ENCODE data around the gene LAMA2.
A peak's percentile ranks its signal among the peaks of the same experiment; 100 is the strongest.

Gene LAMA2

DNA sequence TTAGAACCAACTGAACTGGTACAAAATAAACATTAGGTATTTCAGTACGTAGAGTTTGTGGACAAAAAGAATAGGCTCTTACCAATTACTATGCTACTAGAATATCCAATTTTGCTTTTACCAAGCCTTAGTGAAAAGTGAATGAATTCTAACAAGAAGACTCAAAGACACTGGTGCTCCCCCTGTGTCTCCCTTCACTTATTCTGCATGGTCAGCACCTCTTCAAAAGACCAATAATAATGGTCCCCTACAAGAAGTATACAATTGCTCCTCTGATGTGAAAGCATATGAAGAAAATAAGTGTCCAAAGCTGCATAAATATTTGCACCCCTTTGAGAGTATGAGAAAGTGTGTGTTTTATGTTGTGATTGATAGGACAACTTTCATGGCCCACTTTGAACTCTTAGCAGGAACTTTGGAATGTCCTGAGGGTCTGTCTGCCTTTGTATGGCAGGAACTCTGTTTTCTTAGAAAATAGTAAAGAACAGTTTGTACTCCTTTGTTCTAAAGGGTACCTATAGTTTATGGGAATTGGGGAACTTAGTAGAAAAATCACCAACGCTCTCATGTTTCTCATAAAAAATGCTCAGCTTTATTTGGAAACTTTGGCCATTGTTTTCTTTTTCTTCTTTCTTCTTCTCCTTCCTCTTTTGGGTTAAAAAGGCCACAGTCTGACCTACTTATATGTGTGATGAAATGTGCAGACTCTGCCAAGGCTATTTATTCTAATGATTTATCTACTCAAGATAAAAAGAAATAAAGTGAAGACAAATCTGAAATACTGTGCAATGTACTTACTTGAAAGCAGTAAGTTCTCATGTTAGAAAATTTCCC lies 352.4 kb downstream of the LAMA2 start:
- DNase-seq, result no peak

DNA sequence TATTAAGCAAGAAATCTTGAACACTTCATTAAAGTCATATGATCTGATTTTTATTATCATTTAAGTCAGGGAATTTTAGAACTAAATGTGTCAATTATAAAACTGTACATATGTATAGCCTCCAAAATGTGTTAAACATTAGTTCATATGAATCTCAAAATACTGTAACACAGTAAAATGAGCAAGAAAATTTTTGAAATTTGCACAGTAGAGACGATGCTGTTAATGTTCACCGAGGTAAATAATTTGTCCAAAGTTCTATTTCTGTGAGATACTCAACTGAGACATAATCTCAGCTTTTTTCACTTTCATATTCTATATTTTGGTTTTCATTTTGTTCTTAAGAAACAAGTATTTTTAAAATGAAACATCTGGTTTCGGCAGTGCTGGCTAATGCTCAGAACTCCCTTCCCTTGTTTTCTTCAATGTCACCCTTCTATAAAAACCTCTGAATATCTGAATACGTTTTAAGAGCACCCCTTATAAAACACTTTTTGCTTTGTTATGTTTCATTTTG lies 353.1 kb downstream of the LAMA2 start:
- no peak for DNase-seq

DNA sequence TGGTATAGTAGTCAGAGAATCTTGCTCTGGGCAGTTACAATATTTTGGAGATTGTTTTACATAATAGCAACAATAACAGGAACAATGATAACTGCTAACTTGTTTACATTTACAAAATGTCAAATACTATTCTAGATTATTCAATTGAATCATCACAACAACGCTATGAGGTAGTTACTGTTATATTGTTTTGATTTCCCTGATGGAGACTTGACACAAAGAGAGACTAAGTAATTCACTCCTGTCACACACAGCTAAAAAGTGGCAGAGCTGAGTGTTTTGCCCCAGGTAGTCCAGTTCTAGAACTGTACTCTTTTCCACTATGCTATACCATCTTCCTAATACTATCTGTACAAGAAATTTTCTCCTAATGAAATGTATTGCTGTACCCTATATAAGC lies 356.1 kb downstream of the LAMA2 start:
- no peak for DNase-seq

DNA sequence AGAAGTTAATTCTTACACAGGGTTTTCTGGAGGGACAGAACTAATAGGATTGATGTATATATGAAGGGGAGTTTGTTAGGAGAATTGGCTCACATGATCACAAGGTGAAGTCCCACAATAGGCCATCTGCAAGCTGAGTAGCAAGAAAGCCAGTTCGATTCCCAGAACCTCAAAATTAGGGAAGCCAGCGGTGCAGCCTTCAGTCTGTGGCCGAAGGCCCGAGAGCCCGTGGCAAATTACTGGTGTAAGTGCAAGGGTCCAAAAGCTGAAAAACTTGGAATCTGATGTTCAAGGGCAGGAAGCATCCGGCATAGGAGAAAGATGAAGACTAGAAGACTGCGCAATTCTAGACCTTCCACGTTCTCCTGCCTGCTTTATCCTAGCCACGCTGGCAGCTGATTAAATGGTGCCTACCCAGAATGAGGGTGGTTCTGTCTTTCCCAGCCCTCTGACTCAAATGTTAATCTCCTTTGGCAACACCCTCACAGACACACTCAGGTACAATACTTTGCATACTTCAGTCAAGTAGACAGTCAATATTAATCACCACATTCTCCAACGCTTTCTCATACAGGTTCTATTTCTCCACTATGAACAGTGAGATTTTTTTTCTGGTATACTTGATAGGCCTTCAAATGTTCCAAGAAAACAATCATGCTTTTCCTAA lies 357.0 kb downstream of the LAMA2 start:
- no peak for DNase-seq

DNA sequence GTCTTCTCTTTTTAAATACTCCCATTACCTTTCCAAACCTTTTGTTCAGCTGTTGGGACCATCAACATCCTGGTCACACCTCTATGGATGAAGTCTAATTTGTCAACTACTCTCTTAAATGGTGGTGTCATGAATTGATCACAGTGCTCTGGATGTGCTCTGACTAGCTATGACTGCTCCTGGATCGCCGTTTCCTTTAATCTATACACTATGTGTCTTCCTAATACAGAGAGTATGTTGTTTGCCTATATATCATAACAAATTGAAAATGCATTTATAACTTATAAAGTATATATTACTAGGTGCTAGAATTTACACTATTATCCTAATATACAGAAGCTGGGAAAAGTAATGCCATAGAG lies 357.5 kb downstream of the LAMA2 start:
- DNase-seq, result no peak

DNA sequence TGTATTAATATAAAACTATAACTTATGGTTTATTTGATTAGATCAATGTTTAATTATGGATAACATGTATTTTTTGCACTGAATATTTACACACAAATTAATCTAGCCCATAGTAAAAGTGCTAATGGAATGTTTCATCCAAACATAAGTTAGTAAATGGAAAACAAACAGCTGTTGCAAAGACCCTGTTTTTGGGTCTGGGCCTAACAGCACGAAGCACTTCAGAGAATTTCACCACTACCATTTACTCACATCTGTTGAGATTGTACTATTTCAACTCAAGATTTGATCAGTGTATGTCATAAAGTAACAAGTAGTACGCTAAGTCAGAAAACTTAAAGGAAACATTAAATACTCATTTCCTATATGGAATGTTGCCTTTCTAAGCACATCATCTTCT lies 359.6 kb downstream of the LAMA2 start:
- no peak for DNase-seq

DNA sequence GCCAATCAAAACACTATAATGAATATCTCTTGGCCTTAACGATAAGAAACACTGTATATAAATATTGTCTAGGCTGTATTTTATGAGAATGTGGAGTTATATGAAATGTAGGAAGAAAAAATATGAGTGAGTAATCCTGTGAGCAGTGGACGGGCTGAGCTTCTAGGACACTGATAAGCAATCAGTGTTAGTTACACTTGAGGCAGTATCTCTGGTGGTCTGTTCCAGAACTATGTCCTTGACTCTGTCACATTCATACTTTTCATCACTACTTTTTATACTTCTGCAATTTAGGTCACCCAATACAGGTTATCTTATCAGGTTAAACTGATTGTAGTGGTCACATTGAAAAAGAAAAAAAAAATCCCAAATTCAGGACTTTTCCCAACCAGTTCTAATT lies 360.4 kb downstream of the LAMA2 start:
- DNase-seq, result no peak

DNA sequence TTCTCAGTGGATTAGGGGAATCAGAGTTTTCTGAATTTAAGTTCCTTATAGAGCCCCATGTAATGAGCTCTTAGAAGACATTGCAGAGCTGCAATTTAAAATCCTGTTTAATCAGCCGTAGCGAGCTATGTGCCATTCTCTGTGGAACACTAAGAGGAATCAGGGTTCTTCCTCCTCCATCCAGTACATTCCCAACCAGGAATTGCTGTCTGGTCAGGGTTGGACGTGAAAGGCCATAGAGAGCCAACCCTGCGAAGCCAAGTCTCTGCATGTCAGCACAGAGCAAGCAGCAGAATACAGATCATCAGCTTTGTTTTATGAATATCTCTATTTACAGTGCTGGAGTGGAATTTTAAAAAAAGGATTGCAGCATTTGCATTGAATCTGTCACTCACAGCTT lies 366.0 kb downstream of the LAMA2 start:
- no peak for DNase-seq

DNA sequence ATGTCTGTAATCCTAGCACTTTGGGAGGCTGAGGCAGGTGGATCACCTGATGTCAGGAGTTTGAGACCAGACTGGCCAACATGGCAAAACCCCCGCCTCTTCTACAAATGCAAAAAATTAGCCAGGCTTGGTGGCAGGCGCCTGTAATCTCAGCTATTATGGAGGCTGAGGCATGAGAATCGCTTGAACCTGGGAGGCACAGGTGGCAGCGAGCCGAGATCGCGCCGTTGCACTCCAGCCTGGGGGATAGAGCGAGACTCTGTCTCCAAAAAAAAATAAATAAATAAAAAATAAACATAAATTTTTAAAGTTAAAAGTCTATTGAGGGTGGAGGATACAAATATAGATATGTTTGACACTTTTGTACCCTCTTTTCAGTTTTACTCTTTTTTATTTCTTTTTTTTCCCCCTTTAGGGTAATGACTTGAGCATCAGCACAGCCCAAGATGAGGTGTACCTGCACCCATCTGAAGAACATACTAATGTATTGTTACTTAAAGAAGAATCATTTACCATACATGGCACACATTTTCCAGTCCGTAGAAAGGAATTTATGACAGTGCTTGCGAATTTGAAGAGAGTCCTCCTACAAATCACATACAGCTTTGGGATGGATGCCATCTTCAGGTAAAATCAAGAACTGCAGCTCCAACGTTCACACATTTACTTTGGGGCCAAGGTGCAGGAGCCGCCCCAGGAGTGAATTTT lies 368.9 kb downstream of the LAMA2 start:
- peak; percentile 8 to 13 for DNase-seq

DNA sequence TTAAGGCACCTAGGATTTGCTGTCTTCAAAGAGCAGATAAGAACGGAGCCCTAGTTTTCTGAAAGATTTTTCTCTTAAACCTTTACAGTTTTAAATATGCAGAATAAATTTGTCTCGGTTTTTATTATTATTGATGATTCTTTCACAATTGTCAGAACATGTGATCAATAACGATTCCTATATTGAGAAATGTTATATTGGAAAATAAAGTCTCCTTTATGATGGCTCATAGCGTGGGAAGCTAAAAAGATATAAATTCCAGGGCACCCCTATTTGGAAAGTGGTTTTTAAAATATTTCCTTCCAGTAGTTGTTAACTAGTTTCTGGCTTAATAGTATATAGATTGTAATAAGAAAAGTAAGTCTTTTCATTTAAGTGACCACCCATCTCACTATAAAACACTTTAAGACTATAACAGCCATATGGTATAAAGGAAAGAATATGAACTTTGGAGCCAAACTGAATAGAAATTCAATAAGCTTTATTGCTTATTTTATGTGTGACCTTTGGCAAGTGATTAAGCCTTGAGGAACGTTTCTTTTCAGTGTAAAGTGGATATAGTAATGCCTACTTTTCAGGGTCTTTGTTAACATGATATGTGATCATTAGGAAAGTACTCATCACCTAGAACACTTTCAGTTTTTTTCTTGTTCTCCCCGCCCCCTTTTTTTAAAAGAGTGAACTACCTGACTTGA lies 369.6 kb downstream of the LAMA2 start:
- no peak for DNase-seq

DNA sequence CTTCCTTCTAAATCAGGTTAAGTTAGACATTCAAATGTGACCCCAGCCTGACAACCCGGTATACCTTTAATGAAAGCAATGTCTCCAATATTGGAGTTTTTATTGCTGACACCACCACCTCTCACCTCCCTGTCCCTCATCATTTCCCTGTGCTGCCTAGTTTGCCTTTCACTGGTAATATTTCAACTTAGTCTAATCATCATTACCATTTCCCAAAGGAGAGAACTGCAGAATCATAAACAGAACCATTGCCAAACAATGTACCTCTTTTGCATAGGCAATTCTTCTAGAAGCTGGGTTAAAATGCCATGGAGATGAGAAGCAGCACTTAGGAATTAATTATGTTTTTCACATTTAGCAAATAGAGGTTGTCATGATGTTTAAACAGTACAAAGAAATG lies 370.3 kb downstream of the LAMA2 start:
- no peak for DNase-seq

DNA sequence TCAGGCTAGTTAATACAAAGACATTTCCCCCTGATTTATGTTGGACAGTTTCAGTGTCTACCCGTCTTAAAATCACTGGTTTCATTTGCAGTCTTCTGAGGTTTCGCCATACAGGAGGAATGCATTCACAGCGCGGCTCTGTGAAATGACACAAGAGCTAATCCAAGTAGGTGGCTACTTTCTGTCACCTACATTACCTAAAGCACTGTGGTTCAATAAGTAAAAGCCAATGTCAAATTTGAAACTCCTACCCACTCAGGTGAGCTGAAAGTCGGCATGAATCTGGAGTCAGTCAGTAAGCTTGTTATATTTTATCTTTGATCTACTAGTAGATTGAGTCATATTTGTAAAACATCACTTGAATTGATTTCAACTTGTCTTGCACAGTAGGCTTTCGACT lies 370.8 kb downstream of the LAMA2 start:
- DNase-seq, result no peak

DNA sequence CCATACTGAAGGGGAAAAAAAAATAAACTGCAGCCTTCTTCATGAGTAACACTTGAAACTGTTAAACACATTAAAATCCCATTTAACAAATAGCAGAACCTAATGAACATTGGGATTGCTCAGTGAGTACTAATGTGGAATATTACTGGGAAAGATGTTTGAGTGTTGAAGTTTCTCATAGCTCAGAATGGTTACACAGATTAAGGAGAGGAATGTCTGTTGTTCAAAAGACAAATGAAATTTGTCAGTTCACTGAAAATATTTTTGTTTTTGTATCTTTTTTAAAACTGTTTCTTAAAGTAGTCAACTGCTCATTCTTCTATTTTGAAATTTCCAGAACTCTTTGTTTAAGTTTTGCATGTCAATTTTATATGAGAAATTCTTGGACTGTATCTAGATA lies 374.3 kb downstream of the LAMA2 start:
- DNase-seq, result no peak

DNA sequence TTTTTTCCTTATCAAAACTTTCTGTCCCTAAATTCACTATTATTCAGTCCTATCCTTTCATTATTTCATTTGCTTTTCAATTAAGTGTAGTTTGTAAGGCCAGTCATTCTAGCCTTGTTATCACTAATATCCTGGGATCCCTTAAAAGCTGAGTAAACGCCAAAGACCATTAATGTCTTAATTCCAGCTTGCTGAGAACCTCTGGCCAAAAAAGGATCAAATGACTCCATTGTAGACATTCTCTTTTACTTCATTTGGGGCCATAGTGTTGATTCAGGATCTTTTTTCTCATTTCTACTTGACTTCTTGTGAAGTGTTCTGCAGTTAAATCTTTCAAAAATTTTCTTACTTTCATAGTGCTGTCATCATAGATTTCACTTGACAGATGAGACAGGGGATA lies 379.7 kb downstream of the LAMA2 start:
- peak; percentile 33 to 41 for DNase-seq

DNA sequence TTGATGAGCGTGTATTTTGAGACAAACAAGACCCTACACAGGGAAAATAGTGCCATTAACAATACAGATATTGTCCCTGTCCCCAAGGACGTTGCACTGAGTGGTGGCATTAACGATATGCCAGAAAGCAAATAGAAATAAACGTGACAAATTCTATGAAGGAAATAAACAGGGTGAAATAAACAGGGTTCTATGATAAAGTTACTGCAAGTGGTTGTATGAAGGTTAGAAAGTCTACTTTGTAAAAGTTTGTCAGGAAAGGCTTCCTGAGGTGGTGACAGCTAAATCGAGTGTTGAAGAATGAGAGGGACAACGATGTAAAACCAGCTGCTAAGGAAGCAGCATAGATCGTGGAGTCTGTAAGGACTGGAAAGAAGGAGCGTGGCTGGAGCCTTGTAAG lies 380.2 kb downstream of the LAMA2 start:
- DNase-seq, result peak; percentile 13 to 49

DNA sequence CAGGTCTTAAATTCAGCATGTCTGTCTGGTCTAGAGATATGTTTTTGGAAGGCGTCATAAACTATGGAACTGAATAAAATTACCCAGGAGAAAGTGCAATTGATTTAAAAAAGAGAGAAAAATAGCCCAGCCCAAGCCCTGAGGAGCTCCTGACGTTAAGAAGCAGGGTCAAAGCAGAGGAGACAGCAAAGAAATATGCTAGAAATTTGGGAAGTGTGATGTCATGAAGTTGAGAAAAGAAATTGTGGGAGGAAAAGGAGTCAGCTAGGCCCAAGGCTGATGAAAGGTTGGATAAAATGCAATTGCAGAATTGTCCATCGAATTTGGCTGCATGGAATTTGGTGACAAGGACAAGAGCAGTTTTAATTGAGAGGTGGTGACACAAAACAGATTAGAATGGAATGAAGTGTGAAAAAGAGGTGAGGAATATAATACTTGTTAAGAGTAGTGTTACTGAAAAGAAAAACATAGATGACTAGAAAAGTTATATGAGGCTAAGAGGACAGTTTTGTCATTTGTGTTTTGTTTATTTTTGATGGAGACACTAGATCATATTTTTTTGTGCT lies 381.6 kb downstream of the LAMA2 start:
- no peak for DNase-seq

DNA sequence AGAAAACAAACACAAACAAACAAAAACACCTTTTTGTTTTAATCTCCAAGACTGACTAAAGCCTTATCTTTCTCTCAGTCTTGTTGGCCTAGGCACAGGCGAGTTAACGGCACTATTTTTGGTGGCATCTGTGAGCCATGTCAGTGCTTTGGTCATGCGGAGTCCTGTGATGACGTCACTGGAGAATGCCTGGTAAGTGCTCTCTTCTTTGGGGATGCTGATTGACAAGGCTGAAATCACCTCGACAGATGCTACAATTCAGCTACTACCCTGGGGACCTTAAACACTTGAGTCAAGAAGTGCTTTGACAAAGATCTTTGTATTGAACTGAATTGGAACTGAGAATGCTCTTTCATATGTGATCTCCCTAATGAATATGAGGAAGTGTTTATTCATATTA lies 384.1 kb downstream of the LAMA2 start:
- DNase-seq, result peak in 1 of 2 experiments; percentile 3

DNA sequence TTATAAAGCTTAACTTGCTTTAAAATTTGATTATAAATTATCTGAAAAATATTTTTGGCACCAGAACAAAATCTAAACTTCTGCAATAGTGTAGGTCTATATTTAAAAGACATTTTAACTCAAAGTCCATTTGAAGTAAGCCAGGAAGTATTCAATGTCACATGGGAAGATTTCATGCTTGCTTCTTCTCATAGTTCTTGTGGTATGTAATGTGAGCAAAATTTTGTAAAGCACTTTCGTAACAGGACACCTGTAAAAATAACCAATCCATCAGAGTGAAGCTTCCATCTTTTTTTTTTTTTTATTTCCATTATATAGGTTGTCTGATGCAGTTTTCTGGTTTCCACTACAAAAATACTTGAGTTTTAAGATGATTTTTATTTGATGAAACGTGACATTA lies 386.1 kb downstream of the LAMA2 start:
- DNase-seq, result no peak

DNA sequence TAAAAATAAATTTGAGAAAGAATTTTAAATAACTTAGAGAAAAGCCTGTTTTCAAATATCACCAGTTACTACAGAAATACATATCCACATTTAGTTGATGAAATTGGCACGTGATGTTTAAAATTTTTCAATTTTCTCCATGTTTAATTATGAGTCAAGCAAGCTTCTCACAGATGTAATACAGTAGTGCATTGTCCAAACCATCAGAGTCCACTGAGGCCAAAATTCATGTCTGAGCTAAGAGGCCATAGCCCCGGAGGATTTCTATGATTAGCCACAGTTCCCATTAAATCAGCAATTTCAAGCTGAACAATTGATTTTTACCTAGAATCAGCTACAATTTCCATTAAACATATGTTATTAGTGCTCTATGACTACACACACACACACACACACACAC lies 387.0 kb downstream of the LAMA2 start:
- no peak for DNase-seq

DNA sequence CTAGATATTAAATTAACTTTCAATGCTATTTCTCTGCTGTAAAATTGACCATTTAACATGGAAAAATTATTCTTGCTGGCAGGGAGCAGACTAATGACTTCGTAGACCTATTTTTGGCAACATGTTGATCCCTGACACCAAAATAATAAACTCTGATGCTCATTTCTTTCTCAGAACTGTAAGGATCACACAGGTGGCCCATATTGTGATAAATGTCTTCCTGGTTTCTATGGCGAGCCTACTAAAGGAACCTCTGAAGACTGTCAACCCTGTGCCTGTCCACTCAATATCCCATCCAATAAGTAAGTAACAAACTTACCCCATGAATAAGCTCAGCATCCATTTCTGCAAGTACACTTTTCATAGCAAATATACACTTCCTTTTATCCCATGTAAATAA lies 387.5 kb downstream of the LAMA2 start:
- no peak for DNase-seq

DNA sequence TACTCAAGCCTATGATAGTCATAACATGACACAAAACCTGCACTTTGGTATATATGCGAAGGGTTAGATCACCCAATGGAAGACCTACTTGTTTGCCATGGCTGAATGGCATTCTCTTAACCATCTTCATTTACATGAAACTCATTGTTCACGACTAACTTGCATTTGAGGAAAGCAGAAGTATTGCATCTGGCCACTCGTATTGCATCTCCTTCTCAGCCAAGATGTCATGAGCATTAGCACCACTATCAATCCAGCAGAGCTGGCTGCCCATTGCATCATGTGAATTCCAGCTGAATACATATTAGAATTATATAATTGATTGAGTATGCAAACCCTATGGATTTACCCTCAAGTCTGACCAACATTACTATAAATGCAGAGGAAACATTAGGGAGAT lies 390.2 kb downstream of the LAMA2 start:
- DNase-seq, result peak; percentile 72 to 76

DNA sequence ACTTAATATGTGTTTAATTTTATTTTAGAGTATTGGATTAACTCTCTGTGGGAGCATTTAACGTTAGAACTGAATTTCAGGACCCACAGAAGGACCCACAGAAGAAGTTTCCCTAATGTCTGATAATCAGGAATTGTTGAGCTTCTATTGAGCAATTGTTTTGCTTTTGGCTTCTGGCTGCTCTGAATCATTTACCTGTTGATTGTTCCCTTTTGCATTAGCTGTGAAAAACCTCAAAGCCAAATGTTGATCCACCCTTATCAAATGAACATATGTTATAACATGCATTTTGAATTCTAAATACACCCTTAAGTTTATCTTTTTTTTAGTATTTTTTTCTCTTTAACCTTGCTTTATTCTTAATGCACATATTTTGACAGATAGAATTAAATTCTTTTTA lies 393.5 kb downstream of the LAMA2 start:
- DNase-seq, result no peak

DNA sequence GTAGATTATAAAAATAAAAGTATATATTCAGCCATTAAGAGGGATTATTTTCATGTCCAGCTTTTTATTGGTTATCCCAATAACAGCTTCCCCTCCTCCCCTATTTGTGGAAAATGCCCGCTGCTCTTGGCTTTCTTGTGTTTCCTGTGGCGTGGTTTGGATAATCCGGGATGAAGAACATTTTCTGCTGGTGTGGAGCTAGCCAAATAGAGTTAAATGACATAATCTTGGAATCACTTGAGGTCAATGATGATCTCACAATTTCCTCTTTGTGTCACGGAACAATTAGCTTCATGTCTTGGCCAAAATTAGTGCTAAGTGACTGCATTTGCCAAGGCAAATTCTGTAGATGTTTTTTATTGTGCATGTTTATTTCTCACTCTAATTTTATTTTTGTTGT lies 394.0 kb downstream of the LAMA2 start:
- DNase-seq, result no peak
